ENCODE data around the gene TMEM163.

The TMEM163 gene

DNA sequence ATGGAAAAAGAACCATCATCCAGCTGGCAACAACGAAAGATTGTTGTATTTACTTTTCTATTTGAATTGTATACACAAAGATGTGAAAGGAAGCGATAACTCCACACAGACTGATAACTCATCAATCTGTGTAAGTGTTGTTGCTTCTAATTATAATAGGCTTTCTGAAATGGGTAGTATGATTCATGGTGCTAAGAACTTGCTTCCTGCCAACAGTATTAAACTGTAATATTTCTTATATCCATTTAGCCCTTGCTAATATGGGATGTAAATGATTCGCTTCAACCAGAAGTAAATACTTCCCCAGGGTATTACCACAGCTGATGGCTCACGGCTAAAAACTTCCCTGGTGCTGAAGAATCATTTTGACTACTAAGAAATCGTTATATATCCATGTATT is 70.2 kb downstream of the TMEM163 start:
- no peak for TF ChIP-seq GATA1 (IDR thresholded peaks at IDR 0.05; ENCODE audit: low read depth, low read length)
- no peak for TF ChIP-seq POLR2A (IDR thresholded peaks at IDR 0.05; ENCODE audit: low read length)
- DNase-seq = no peak

DNA sequence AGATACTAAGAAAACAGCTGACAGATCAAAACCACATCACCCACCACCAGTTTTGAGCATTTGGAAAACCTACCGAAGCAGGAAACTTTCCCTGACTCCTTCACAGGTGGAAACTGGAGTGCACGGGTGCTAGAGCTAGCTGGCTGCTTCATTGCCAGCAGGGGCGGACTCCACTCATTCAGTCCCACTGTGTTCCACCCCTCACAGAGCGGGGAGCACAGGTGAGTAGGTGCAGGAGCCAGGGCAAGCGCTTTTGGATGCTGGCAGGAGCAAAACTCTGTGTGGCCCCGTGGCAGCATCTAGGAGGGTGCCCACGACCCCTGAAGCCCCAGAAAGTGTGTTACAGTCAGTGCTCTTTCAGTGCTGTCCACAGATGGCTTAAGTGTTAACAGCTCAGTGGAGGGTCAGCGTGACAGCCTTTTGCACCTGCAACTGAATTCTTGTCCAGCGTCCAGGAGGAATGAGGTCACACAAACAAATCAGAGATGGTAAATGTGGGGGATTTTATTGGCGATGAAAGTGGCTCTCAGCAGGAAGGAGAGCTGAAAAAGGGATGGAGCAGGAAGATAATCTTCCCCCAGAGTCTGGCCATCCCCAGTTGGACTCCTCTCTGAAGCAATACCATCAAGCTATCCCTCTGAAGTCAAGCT is 71.1 kb downstream of the TMEM163 start:
- no peak for TF ChIP-seq GATA1 (IDR thresholded peaks at IDR 0.05; ENCODE audit: low read depth, low read length)
- TF ChIP-seq POLR2A (IDR thresholded peaks at IDR 0.05; ENCODE audit: low read length) = no peak
- DNase-seq = no peak

DNA sequence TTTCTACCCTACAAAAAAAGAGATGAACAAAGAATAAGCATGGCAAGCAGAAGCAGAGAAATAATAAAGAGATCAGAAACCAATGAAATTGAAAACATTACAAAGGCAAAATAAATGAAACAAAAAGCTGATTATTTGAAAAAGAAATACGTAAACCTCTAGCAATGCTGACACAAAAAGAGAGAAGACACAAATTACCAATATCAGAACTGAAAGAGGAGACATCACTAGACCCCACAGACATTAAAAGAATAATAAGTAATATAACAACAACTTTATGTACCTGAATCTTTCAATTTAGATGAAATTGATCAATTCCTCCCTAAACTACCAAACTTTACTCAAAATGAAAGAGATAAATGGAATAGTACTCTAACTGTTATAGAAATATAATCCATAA is 75.9 kb downstream of the TMEM163 start:
- TF ChIP-seq GATA1 (IDR thresholded peaks at IDR 0.05; ENCODE audit: low read depth, low read length) = no peak
- no peak for TF ChIP-seq POLR2A (IDR thresholded peaks at IDR 0.05; ENCODE audit: low read length)
- DNase-seq = no peak

DNA sequence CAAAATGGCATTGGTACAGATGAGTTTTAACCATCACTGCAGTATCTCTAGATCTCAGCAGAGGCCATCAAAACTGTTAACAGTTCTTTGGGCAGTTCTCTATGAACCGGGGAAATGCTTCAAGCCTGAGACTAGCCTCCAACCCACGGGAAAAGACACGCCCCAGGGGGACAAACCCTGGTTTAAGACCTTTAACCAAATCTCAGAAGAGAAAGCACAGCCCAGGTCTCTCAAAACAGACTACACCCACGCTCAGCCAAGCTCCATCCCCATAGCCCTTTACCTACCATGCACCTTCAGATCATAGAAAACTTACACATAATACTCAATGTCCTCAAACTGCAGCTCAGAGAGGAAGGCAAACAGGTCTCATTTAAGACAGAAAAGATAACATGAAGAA is 78.3 kb downstream of the TMEM163 start:
- no peak for TF ChIP-seq GATA1 (IDR thresholded peaks at IDR 0.05; ENCODE audit: low read depth, low read length)
- no peak for TF ChIP-seq POLR2A (IDR thresholded peaks at IDR 0.05; ENCODE audit: low read length)
- DNase-seq = no peak

DNA sequence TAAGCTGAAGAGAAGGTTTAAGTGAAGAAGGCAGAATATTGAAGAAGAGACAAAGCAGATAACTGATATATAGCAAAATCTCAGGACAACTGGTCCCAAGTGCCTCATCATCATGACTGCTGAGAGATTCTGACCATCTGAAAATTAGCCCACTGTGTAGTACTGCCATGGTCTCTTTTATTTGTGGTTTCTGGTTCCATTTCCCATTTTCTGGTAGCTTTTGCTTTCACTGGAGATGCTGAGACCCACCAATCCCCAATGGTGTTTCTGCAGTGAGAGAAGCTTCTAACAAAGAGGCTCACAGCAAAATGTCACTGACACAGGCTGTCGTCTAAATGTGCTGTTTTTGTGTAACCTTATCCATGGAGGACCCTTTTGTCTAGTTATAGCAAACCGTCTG is 79.5 kb downstream of the TMEM163 start:
- DNase-seq = no peak
- no peak for TF ChIP-seq GATA1 (IDR thresholded peaks at IDR 0.05; ENCODE audit: low read depth, low read length)
- no peak for TF ChIP-seq POLR2A (IDR thresholded peaks at IDR 0.05; ENCODE audit: low read length)

DNA sequence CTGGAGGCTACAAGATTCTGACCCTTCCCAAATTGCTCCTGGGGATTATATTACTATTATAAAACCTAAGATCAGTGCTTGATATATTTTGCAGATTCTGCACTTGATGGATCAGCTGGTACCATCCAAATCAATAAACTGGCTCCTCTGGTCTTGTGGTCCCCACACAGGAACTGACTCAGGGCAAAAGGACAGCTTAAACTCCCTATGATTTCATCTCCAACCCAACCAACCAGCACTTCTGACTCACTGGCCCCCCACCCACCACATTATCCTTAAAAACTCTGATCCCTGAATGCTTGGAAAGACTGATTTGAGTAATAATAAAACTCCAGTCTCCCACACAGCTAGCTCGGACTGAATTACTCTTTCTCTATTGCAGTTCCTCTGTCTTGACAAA is 82.1 kb downstream of the TMEM163 start:
- no peak for DNase-seq
- TF ChIP-seq GATA1 (IDR thresholded peaks at IDR 0.05; ENCODE audit: low read depth, low read length) (no peak), POLR2A (IDR thresholded peaks at IDR 0.05; ENCODE audit: low read length) (no peak)

DNA sequence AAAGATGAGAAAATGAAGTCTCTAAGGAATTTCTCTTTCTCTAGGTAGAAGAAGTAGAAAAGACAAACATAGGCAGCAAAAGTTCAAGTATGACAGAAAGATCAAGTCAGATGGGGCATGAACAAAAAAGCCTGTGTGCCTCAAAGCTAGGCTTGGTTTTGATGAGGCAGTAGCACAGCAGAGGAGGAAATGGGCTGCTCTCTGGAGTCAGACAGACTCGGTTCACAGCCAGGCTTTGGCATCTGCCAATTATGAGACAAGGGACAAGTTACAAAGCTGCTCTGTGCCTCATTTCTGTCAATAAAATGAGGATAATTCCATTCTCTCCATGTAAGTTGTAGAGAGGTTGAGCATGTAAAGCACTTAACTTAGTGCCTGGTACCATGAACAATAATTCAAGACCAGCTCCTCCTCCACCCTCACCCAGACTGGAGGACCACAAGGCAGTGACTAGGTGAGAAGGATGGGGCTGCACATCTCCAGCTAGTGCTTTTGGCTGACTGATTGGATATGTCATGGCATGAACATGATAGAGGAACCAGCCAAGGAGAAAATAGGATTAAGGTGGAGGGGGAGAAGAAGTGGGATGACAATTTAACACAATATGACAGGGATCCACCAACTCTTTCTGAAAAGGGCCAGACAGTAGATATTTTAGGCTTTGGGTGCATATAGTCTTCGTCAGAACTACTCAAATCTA is 84.6 kb downstream of the TMEM163 start:
- DNase-seq = no peak
- TF ChIP-seq POLR2A (IDR thresholded peaks at IDR 0.05; ENCODE audit: low read length) = no peak
- no peak for TF ChIP-seq GATA1 (IDR thresholded peaks at IDR 0.05; ENCODE audit: low read depth, low read length)

DNA sequence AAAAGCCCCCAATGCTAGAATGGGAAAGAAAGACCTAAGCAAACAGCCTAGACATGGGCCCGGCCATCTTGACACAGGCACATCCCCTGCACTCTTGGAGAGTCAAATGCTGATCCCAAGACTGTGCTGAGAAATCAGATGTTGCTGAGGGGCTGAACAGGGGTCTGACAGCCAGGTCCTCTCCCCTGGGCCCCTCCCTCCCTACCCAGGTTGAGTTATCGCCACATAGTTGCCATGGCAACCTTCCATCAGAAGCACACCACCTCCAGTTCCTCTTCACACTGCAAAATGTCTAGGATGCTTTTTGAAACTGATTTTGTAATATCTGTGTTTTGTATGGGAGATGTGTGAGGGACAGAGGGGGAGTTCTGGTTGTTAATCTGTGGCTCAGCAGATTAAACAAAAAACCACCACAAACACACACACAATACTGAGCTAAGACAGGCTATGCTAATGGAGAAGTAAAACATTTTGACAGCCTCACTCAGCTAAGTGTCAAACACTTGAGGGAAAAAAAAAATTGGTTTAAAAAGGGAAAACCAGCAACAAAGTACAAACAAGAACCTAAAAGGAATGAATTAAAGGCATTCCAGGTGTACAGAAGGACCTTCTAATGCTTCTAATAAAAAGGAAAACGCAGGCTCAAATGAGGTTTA is 88.2 kb downstream of the TMEM163 start:
- no peak for DNase-seq
- no peak for TF ChIP-seq POLR2A (IDR thresholded peaks at IDR 0.05; ENCODE audit: low read length)
- TF ChIP-seq GATA1 (IDR thresholded peaks at IDR 0.05; ENCODE audit: low read depth, low read length) = no peak

DNA sequence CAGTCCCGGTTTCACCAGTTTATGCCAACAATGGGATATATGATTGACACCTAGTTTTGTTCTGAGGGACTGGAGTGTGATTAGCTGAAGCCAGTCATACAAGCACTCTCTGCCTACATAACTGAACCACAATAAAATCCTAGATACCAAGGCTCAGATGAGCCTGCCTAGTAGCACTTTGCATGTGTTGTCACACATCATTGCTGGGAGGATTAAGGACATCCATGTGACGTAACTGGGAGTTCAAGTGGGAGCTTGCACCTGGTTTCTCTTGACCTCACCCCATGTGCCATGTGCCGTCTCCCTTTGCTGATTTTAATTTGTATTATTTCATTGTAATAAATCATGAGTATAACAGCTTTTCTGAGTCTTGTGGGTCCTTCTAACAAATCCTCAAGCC is 90.3 kb downstream of the TMEM163 start:
- no peak for TF ChIP-seq POLR2A (IDR thresholded peaks at IDR 0.05; ENCODE audit: low read length)
- TF ChIP-seq GATA1 (IDR thresholded peaks at IDR 0.05; ENCODE audit: low read depth, low read length) = no peak
- no peak for DNase-seq

DNA sequence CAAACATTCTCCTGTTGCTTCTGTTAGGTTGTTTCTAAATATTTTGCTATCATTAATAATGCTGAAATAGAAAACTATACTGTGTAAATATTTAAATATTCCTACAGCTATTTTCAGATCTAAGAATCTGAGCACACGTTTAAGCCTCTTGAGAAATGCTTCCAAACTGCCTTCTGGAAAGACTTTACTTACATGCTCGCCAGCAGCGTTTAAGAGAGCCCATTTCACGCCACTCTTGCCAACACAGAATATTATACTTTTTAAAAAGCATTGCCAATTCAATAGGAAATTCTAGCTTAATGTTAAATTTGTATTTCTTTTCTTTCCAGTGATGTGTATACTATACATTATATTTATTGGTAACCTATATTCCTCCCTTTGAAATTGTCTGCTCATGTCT is 92.0 kb downstream of the TMEM163 start:
- TF ChIP-seq GATA1 (IDR thresholded peaks at IDR 0.05; ENCODE audit: low read depth, low read length) = no peak
- no peak for DNase-seq

DNA sequence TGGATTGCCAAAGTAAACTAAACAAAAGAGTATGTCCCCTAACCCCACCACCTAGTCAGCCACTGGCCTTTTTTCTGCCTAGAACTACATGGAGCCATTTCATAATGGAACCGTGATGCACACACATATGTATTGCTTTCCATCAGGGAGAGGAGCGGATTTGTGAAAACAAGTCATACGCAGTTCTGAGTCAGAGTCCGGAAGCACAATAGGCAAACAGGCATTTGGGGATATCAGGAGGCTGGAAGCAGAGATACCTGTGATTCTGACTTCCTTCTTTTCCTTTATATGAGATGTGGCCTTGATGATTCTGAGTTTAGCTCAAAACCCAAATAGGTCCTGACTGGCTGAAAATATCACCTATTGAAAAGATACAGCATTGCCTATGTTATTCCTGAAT is 93.5 kb downstream of the TMEM163 start:
- DNase-seq = no peak
- TF ChIP-seq POLR2A (IDR thresholded peaks at IDR 0.05; ENCODE audit: low read length) (no peak), GATA1 (IDR thresholded peaks at IDR 0.05; ENCODE audit: low read depth, low read length) (no peak)

DNA sequence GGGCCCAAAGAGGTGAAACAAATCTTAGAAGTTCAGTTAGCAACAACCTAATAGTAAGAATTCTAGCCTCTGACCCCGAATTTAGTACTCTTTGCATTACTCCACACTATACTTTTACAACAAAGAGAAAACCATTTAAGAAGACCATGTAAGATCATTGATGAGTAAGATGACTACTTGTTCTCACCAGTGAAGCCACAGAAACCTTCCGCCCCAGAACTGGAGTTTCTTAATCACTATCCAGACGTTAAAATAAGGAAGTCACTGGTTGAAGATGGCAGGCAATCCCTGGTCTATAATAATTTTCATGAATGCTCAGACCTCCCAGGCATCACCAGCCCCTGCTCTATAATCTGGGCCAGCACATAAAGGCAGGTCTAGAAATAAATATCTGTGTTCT is 95.0 kb downstream of the TMEM163 start:
- TF ChIP-seq GATA1 (IDR thresholded peaks at IDR 0.05; ENCODE audit: low read depth, low read length) (no peak), POLR2A (IDR thresholded peaks at IDR 0.05; ENCODE audit: low read length) (no peak)
- no peak for DNase-seq

DNA sequence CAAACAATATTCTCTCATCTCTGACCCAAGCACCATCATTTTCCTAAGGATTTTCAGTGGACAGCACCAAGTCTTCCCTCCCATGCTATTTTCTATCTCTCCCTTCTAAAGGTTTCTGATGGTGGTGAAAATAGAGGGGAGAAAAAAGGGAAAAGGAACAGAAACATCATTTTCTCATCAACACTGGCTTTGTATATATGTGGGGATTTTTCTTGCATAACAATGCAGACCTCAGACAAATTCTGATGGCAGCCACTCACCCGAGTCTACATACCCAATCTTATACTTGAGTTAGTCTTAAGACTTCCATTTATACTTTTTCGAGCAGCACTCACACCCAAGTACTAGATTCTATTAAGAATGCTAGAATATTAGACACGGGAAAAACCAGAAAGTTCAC is 95.8 kb downstream of the TMEM163 start:
- DNase-seq = no peak
- TF ChIP-seq GATA1 (IDR thresholded peaks at IDR 0.05; ENCODE audit: low read depth, low read length) (no peak), POLR2A (IDR thresholded peaks at IDR 0.05; ENCODE audit: low read length) (no peak)

DNA sequence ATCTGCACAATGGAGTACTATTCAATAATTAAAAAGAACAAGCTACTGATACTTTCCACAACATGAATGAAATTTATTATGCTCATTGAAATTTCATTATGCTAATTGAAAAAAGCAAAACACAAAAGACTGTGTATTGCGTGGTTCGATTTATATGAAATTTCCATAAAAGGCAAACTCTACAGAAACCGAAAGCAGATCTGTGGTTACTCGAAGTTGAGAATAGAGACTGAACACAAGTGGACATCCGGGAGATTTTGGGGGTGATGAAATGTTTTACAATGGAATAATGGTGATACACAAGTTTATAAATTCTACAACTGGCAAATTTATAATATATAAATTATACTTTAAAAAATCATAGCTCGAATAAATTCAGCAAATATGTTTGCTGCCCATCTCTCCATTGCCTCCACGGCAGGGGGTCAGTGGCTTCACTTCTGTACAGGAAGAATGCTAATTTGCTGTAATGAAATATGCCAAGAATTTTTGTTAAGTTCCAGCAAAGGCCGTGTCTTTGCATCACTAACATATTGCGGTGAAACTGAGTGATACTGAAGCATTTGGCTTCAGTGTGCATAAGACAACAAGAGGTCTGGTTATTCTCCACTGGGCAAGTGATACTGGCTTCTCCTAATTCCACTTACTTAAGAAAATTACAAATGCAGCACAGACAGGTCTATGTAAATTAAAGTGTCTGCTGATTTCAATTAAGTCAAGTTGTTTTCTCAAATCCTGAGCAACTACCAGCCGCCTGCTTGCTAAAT is 96.7 kb downstream of the TMEM163 start:
- DNase-seq = no peak

More for the DNA sequence above, 96.7 kb downstream of the TMEM163 start:
- TF ChIP-seq POLR2A (IDR thresholded peaks at IDR 0.05; ENCODE audit: low read length) (no peak), GATA1 (IDR thresholded peaks at IDR 0.05; ENCODE audit: low read depth, low read length) (no peak)
